Activated CD4-positive, alpha-beta T cell treated with anti-CD3 and anti-CD28 coated beads, Interleukin-2, amount 50 U/mL, for 16 hours (primary cell): ENCODE measurements around the gene ALDH3B2.
"Not testable (repeated sequence)": the region's sequence is repeated elsewhere in the genome, so short reads cannot be mapped to it uniquely, and the experiment has no call there.

ENCODE experiments used
- DNase-seq: peaks from one replicate; pipeline ENCODE4 v3.0.0-alpha.2; 2020

Gene ALDH3B2

GRCh38 chr11:67628710-67629385 lies 45.6 kb downstream of the ALDH3B2 start:
- DNase-seq = no peak

GRCh38 chr11:67627812-67628624 lies 46.4 kb downstream of the ALDH3B2 start:
- no peak for DNase-seq

GRCh38 chr11:67627441-67627811 lies 47.0 kb downstream of the ALDH3B2 start:
- DNase-seq = no peak

DNA sequence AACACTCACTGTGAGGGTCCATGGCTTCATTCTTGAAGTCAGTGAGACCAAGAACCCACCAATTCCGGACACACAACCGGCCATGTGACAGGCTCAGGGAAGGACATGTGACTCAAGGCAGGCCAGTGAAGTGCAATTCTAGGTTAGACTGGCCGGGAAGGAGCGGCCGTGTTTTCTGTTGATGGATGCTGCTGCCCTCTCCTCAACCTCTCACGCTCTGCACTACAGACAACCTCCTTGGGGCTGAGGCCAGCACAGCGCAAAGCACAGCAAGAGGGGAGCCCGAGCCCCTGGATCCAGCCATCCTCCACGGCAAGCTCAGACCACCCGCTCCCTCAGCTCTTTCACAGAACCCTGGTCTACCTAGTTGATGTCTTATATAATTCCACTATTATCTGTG lies 47.5 kb downstream of the ALDH3B2 start:
- no peak for DNase-seq

- not testable (repeated sequence) for DNase-seq
Measured at GRCh38 chr11:67626131-67626833, 48.1 kb downstream of the ALDH3B2 start.

DNA sequence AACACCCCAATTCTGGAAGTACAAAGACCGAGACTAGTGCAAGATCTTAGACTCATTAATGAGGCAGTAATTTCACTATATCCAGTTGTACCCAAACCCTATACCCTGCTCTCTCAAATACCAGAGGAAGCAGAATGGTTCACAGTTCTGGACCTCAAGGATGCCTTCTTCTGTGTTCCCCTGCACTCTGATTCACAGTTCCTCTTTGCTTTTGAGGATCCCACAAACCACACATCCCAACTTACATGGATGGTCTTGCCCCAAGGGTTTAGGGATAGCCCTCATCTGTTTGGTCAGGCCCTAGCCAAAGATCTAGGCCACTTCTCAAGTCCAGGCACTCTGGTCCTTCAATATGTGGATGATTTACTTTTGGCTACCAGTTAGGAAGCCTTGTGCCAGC lies 50.6 kb downstream of the ALDH3B2 start:
- DNase-seq = not testable (repeated sequence)

DNA sequence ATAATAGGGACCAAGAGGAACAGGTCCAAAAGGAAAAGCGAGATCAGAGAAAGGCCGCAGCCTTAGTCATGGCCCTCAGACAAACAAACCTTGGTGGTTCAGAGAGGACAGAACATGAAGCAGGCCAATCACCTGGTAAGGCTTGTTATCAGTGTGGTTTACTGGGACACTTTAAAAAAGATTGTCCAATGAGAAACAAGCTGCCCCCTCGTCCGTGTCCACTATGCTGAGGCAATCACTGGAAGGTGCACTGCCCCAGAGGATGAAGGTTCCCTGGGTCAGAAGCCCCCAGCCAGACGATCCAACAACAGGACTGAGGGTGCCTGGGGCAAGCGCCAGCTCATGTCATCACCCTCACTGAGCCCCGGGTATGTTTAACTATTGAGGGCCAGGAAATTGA lies 51.5 kb downstream of the ALDH3B2 start:
- not testable (repeated sequence) for DNase-seq

DNA sequence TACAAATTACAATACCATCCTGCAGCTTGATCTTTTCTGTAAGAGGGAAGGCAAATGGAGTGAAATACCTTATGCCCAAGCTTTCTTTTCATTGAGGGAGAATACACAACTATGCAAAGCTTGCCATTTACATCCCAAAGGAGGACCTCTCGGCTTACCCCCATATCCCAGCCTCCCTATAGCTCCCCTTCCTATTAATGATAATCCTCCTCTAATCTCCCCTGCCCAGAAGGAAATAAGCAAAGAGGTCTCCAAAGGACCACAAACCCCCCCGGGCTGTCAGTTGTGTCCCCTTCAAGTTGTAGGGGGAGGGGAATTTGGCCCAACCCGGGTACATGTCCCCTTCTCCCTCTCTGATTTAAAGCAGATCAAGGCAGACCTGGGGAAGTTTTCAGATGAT lies 52.5 kb downstream of the ALDH3B2 start:
- not testable (repeated sequence) for DNase-seq

DNA sequence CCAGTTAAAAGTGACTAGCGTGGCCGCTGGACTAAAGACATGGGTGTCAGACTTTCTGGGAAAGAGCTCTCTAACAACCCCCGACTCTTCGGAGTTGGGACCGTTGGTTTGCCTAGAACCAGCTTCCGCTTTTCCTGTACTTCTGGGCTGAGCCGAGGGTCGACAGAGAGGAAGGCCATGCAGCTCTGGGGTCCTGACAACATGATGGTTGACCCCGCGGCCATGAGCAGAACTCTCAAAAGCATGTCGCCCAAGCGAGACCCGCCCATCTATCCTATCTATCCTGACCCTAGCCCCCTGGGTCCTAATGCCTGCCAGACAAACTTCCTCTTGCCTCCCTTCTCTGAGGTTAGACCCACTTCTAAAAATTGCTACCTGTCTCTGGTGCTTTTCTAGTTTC lies 53.8 kb downstream of the ALDH3B2 start:
- not testable (repeated sequence) for DNase-seq

DNA sequence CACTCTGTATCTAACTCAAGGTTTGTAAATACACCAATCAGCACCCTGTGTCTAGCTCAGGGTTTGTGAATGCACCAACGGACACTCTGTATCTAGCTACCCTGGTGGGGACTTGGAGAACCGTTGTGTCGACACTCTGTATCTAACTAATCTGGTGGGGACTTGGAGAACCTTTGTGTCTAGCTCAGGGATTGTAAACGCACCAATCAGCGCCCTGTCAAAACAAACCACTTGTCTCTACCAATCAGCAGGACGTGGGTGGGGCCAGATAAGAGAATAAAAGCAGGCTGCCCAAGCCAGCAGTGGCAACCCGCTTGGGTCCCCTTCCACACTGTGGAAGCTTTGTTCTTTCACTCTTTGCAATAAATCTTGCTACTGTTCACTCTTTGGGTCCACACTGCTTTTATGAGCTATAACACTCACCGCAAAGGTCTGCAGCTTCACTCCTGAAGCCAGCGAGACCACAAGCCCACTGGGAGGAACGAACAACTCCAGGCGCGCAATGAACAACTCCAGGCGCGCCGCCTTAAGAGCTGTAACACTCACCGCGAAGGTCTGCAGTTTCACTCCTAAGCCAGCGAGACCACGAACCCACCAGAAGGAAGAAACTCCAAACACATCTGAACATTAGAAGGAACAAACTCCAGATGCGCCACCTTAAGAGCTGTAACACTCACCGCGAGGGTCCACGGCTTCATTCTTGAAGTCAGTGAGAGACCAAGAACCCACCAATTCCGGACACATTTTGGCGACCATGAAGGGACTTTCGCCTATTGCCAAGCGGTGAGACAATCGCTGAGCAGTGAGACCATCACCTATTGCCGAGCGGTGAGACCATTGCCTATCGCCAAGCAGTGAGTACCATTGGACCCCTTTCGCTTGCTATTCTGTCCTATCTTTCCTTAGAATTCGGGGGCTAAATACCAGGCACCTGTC lies 54.5 kb downstream of the ALDH3B2 start:
- DNase-seq = not testable (repeated sequence)

DNA sequence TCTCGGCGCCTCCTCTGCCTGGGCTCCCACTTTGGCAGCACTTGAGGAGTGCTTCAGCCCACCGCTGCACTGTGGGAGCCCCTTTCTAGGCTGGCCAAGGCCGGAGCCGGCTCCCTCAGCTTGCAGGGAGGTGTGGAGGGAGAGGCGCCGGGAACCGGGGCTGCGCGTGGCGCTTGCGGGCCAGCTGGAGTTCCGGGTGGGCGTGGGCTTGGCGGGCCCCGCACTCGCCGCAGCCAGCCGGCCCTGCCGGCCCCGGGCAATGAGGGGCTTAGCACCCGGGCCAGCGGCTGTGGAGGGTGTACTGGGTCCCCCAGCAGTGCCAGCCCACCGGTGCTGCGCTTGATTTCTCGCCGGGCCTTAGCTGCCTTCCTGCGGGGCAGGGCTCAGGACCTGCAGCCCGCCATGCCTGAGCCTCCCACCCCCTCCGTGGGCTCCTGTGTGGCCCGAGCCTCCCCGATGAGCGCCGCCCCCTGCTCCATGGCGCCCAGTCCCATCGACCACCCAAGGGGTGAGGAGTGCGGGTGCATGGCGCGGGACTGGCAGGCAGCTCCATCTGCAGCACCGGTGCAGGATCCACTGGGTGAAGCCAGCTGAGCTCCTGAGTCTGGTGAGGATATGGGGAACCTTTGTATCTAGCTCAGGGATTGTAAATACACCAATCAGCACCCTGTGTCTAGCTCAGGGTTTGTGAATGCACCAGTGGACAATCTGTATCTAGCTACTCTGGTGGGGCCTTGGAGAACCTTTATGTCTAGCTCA lies 55.3 kb downstream of the ALDH3B2 start:
- not testable (repeated sequence) for DNase-seq

DNA sequence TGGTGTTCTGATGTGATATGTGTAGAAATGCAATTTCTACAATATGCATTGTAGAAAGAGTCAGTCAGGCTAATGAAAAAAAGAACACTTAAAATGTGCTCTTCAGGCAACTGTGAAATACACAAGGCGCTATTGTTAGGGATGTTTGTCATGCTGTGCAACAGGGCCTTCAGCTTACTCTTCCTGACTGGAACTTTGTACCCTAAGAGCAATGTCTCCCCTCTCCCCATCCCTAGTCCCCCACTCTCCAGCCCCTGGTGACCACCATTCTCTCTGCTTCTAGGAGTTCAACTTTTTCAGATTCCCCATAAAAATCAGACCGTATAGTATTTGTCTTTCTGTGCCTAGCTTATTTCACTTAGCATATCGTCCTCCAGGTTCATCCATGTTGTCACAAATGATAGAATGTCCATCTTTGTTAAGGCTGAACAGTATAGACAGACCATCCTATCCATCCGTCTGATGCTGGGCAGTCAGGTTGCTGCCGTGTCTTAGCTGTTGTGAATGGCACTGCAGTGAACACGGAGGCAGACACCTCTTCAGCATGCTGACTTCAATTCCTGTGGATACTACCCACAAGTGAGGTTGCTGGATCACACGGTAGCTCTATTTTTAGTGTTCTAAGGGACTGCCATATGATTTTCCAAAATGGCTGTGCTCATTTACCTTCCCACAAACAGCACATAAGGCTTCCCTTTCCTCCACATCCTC lies 57.0 kb downstream of the ALDH3B2 start:
- DNase-seq = no peak

DNA sequence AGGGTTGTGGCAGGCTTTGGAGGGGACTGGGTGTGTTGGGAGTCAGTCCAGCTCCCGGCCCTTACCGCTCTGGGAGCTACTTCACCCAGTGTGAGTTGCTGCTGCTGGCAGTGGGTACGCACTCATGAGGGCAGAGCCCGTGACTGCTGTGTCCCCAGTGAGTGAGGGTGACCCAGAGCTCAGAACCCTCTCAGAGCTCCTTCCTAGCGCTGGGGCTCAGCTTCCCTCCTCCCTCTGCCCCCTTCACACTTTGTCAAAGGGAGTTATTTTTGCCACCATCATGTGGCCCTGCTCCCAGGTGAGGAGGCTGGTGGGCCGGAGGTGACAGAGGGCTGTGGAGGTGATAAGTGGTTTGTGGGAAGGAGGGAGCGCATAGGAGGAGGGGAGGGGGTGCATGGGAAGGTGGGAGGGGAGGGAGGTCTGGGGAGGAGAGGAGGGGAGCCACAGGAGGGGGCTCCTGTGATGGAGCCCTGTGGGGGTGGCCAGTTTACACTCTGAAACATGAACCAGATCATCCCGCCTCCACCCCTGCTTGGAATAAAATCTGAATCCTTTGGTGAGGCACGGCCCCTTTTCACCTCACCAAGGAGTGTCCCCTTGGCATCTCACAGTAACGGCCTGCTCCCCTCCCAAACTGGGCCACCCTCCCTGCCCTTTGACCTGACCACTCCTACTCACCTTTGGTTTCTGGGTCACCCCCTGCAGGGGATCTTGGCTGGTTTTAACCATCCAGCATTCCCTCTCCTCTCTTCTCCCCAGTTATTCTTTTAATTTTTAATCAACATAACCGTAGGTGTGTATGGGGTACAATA lies 57.8 kb downstream of the ALDH3B2 start:
- no peak for DNase-seq

GRCh38 chr11:67615728-67616430 lies 58.5 kb downstream of the ALDH3B2 start:
- no peak for DNase-seq

DNA sequence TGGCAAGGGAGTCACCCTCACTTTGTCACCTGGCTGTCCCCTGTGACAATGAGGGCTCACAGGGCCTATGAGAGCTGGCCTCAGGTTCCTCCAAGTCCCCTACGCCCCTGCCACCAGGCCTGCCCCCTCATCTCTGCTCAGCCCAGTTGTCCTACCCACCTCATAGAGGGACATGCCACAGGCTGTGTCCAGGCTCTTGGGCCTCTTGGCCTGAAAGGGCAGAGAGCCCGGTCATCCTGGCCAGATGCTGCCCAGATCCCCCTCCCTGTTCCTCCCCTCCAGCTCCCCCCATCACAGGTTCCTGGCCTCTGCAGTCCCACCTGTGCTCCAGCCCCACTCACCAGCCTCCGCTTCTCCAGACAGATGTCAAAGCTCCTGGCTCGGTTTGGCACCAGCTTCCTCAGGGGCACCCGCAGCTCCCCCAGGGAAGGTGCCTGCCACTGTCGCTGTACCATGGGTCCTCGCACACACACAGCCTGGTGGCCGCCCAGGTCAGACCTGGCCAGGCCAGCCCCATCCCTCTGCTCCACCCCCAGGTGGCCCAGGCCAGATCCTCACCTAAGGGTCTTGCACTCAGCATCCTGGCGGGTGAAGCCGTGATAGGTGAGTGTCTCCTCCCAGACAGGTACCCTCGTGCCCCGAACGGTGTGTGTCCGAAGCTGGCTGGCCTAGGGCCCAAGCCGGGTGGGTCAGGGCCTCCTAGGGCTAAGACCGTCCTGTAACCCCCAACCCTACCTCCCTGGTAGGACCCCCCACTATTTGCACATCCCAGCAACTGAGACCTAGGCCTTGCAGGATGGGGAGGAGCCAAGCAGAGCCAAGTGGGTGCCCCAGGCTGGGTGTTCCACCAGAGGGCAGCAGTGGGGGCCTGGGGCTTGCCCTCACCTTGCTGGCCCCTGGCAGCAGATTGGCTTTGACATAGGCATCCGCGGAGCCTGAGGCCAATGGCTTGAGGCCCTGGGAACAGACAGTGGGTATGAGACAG lies 59.4 kb downstream of the ALDH3B2 start:
- peak; percentile 80 for DNase-seq

GRCh38 chr11:67613960-67614715 lies 60.3 kb downstream of the ALDH3B2 start:
- DNase-seq = peak; percentile 83

GRCh38 chr11:67613313-67613959 lies 61.0 kb downstream of the ALDH3B2 start:
- no peak for DNase-seq
